DMS 273 (cell line): ENCODE data around the gene CPM.
"Not testable (repeated sequence)": the region's sequence is repeated elsewhere in the genome, so short reads cannot be mapped to it uniquely, and the experiment has no call there.

Experiments used
- DNase-seq: peaks from one replicate; lab custom pipeline; 2025; ENCODE audit not compliant: unreplicated experiment; lab: John Stamatoyannopoulos, UW

CPM gene

DNA sequence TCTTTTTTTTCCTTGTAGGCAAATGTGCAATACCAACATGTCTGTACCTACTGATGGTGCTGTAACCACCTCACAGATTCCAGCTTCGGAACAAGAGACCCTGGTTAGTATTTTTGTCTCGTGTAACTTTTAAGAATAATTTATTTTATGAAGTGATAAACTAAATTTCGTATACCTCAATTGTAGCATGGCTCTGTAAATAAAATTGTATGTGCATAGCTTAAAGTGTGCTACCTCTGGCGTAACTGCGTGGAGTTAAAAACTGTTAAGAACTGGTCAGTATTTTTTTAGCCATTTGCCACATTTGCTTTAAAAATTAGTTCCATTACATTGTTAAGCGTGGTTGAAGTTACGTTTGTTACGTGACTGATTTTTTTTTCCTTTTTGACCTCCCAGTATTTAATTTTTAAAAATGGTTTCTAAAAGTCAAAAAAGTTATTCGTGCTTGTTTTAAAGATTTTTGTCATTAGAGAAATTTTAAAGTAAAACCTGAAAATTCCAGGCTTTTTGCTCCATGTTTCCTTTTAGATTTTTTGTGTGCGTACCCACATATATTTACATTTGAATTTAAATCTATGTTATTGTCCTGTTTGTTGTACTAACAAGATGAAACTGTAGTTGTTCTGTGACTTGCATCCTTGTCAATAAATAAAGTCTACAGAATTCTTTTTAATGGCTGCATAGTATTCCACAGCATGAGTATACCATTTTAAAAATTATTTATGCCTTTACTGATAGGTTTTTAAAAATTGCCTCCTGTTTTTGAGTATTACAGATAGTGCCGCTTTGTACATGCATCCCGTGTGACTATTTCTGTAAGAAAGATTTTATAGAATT is 123.6 kb downstream of the CPM start:
- DNase-seq = no peak

DNA sequence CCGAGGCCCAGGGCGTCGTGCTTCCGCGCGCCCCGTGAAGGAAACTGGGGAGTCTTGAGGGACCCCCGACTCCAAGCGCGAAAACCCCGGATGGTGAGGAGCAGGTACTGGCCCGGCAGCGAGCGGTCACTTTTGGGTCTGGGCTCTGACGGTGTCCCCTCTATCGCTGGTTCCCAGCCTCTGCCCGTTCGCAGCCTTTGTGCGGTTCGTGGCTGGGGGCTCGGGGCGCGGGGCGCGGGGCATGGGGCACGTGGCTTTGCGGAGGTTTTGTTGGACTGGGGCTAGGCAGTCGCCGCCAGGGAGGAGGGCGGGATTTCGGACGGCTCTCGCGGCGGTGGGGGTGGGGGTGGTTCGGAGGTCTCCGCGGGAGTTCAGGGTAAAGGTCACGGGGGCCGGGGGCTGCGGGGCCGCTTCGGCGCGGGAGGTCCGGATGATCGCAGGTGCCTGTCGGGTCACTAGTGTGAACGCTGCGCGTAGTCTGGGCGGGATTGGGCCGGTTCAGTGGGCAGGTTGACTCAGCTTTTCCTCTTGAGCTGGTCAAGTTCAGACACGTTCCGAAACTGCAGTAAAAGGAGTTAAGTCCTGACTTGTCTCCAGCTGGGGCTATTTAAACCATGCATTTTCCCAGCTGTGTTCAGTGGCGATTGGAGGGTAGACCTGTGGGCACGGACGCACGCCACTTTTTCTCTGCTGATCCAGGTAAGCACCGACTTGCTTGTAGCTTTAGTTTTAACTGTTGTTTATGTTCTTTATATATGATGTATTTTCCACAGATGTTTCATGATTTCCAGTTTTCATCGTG is 124.4 kb downstream of the CPM start:
- DNase-seq = peak; percentile 94

DNA sequence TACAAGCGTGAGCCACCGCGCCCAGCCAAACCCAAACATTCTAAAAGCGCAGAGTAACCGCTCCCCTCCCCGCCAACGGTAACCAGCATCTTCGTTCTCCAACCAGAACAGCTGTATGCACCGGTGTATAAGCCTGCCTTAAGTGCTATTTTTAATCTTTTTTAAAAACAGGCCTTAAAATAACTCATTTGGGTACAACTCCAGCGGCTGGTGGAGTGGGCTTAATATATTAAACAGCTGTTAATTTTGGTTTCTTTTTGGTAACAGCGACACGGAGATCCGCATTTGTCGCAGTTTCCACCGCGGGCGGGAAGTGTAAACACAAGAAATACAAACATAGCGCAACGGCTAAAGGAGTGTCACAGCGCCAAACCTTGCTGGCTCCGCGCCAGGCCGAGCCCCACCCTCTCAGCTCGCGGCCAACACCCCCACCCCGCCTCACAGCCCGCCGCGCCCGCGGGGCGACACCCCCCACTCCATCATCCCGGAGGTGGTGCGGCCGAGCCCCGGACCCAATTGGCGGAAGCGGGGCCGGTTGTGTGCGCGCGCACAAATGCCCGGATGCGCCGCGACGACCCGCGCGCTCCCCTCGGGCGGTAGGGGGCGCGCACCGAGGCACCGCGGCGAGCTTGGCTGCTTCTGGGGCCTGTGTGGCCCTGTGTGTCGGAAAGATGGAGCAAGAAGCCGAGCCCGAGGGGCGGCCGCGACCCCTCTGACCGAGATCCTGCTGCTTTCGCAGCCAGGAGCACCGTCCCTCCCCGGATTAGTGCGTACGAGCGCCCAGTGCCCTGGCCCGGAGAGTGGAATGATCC is 125.2 kb downstream of the CPM start, which contains the start of gene MDM2:
Gene MDM2 (plus strand): TSS at position 602 of the 812 bp plus-strand sequence. CDS start 301 bp downstream, outside the sequence.
- peak; percentile 95 for DNase-seq

DNA sequence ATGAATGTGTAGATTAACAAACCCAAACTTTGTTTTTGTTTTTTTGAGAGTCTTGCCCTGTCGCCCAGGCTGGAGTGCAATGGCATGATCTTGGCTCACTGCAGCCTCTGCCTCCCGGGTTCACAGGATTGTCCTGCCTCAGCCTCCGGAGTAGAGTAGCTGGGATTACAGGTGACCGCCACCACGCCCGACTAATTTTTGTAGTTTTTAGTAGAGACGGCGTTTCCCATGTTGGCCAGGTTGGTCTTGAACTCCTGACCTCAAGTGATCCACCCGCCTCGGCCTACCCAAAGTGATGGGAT is 125.7 kb downstream of the CPM start:
- DNase-seq = not testable (repeated sequence)

DNA sequence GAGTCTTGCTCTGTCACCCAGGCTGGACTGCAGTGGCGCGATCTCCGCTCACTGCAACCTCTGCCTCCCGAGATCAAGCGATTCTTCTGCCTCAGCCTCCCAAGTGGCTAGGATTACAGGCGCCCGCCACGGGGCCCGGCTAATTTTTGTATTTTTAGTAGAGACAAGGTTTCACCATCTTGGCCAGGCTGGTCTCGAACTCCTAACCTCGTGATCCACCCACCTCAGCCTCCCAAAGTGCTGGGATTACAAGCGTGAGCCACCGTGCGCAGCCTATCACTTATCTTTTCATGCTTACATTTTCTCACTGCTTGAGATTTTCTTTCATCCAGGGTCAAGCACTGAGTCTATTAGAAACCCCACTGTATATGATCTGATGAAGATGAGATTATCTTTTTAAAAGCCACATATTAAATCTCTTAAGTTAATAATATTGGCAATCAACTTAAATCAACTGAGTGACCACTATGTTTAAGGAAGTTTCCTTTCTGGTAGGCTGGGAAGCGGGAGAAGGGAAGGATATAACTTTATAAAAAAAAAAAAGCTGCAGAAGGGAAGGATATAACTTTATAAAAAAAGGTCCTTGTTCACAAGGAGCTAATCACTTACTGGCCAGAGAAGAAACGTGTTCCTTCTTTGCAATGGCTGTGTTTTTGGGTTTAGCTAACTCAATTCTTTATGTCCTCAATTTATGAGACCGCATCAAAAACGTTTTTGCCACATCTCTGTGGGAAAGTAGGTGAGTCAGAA is 126.3 kb downstream of the CPM start:
- no peak for DNase-seq

DNA sequence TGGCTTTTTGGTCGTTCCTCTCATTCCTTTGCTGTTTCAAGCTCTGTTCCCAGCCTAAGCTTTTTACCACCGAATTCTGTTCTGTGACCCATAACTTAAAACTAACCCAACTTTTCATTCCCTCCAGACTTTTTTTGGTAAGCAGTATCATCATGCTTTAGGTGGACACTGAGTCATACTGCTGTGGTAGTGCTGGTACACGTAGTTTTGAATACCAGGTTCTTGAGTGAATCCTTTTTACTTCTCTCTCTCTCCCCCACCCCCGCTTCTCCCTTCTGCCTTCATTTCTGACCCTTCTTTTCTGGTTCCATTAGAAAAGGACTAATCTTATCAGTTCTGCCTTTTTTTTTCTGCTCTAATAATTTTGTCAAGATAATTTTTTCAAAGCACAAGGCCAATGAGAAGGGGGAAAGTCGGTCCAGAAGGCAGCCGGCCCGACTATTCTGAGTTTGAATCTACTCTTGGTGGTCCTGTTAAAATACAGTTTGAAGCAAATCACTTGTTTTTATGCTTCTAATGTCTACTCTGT is 127.3 kb downstream of the CPM start:
- DNase-seq = no peak

DNA sequence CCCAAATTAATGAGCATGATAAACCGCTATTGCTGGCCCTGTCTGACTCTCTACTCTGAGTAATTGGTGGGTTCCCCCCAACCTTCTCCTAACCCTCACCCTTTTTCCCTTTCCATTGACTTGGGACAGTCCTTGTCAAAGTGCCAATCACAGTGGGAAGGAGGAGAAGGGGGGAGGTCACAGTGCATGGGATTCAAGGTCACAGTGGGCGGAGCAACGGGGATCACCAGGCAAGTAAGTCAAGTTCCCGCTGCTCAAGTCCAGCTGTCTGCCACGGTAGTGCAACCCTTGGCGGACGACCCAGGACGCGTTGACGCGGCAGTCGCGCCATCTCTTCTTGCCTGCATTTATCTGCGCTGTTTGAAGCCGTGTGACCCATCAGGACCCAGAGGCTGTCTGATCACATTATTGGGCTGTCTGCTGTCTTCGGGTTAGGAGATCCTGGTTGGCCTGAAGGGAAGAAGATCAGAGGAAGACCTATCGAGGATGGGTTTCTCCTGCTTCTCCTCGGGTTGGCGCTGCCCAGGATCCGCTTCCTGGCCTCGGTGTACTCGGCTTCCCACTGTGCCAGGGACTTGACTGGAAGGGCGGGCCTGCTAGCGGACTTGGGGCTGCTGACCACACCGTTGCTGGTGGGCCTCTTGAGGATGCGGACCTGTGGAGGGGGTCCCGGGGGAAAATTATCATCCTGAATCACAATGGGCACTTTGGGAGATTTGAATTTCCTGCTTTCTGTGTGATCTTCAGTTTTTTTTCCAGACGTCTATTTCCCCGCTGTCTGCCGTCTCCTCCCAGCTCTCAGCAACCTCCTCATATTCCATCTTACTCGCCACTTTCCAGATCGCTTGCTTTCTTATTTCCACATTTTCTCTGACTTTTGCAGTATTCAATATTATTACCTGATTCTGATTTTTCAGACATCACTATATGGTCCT is 128.0 kb downstream of the CPM start:
- DNase-seq = no peak

DNA sequence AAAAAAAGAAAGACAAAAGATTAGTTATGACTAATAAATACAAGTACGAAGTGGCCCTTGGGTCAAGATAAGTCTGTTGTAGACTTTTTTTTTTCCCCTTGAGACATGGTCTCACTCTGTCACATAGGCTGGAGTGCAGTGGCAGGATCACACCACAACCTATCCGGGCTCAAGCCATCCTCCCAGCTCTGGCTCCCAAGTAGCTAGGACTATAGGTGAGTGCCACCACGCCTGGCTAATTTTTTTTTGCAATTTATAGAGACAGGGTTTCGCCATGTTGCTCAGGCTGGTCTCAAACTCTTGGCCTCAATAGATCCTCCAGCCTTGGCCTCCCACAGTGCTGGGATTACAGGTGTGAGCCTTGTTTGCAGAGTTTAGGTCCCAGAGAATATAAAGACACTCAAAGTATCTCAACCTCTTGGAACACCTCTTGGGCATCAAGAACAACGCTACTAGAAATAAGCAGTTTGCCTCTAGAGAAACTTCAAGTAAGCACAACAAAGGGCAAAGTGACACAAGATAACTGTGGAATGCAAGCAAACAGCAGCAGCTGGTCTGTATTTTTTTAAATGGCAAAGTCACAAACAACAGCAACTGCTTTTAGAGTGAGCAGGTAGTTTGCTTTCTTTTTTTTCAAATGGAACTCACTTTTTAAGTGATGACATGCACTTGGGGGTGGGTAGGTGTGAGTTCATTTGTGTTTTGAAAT is 128.9 kb downstream of the CPM start:
- DNase-seq = no peak

DNA sequence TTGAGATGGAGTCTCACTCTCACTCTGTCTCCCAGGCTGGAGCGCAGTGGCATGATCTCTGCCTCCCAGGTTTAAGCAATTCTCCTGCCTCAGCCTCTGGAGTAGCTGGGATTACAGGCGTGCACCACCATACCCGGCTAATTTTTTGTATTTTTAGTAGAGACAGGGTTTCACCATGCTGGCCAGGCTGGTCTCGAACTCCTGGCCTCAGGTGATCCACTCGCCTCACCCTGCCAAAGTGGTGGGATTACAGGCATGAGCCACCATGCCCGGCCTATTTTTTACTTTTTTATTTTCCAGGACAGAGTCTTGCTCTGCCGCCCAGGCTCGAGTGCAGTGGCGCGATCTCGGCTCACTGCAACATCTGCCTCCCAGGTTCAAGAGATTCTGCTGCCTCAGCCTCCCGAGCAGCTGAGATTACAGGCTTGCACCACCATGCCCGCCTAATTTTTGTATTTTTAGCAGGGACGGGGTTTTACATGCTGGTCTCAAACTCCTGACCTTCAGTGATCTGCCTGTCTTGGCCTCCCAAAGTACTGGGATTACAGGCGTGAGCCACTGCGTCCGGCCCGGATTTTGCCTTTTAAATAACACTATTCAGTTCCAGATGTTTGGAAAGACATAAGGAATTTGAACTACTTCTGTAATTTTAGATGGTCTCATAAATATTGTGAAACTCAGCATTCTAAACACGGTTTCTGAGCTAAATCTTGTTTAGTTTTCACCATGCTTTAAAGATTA is 129.9 kb downstream of the CPM start:
- DNase-seq = not testable (repeated sequence)

DNA sequence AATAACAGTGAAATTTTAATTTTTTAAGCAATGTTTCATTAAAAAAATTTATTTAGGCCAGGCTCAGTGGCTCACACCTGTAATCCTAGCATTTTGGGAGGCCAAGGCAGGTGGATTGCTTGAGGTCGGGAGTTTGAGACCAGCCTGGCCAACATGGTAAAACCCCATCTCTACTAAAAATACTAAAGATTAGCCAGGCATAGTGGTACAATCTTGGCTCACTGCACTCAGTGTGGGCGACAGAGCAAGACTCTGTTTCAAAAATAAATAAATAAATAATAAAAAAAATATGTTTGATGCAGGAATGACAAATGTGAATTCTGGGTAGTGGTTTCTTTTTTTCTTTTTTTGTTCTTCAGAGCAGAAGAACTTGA is 130.6 kb downstream of the CPM start:
- DNase-seq = not testable (repeated sequence)
